ENCODE measurements around the gene RDX. TPM values are rescaled to one million over a fixed set of nuclear protein-coding genes. Genes with fewer than 3 reads are reported as not detected.

The RDX gene
- total and polyA plus RNA-seq, 7 experiments from 2014 or later = 6.9 to 63.6 (median 15.9) TPM

- intact Hi-C loops (cut with micrococcal nuclease) = no loop called here
- Mint-ChIP-seq H3K36me3 (peaks cover 0 to 22% (median 0%) of the 10 kb centered on the region in 5 donors), H3K27ac (no peak overlapping the region), H3K9me3 (peaks cover 0 to 4% (median 0%) of the 10 kb centered on the region in 11 donors), H3K27me3 (peaks cover 0 to 5% (median 0%) of the 10 kb centered on the region in 5 donors), H3K4me3 (no peak overlapping the region), H3K4me1 (peaks cover 0 to 29% (median 0%) of the 10 kb centered on the region in 7 donors)
- no peak overlapping the region for H3K4me3 ChIP-seq (ENCODE audit: low read length)
- no peaks in the 10 kb centered on the region for H3K36me3 ChIP-seq (ENCODE audit: control insufficient read depth in 2 of 3, insufficient read depth in 3 of 3, low read length in 3 of 3)
- H3K27ac ChIP-seq (ENCODE audit: low read depth, low read length) = no peak overlapping the region
- H3K4me1 ChIP-seq (ENCODE audit: control insufficient read depth in 2 of 2, insufficient read depth in 2 of 2, low read length in 2 of 2) = no peaks in the 10 kb centered on the region
- H3K9me3 ChIP-seq (ENCODE audit: control insufficient read depth in 2 of 3, low read length in 3 of 3) = no peaks in the 10 kb centered on the region
- ChIA-PET POLR2A (no interaction called here), CTCF (interaction anchor here (0.8 kb wide), 1 partner anchor 395 kb away, joined by 4 read pairs; no protein-coding TSS in a partner anchor)
- ATAC-seq = no peak
- H3K27me3 ChIP-seq (ENCODE audit: control insufficient read depth in 2 of 2, insufficient read depth in 2 of 2, low read length in 2 of 2) = no peaks in the 10 kb centered on the region
- no peak for DNase-seq
Observed at GRCh38 chr11:110336054-110336453, 39.6 kb upstream of the RDX start.

DNA sequence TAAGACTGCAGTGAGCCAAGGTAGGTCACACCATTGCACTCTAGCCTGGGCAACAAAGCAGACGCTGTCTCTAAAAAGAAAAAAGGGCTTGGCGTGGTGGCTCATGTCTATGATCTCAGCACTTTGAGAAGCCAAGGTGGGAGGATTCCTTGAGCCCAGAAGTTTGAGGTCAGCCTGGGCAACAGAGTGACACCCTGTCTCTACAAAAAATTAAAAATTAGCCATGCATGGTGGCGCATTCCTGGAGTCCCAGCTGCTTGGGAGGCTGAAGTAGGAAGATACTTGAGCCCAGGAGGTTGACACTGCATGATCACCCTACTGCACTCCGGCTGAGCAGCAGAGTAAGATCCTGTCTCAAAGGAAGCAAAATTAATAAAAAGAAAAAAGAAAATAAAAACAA, 38.9 kb upstream of the RDX start:
- H3K27ac ChIP-seq (ENCODE audit: low read depth, low read length) = no peak overlapping the region
- no peak overlapping the region for H3K27ac Mint-ChIP-seq
- peaks cover 0 to 5% (median 4%) of the 10 kb centered on the region in 11 donors for H3K9me3 Mint-ChIP-seq
- no peaks in the 10 kb centered on the region for H3K9me3 ChIP-seq (ENCODE audit: control insufficient read depth in 2 of 3, low read length in 3 of 3)
- intact Hi-C loops (cut with micrococcal nuclease) = no loop called here
- CTCF ChIA-PET = no interaction called here
- no peaks in the 10 kb centered on the region for H3K36me3 ChIP-seq (ENCODE audit: control insufficient read depth in 2 of 3, insufficient read depth in 3 of 3, low read length in 3 of 3)
- peaks cover 0 to 26% (median 0%) of the 10 kb centered on the region in 7 donors for H3K4me1 Mint-ChIP-seq
- H3K4me3 ChIP-seq (ENCODE audit: low read length) = no peak overlapping the region
- POLR2A ChIA-PET = no interaction called here
- no peaks in the 10 kb centered on the region for H3K27me3 ChIP-seq (ENCODE audit: control insufficient read depth in 2 of 2, insufficient read depth in 2 of 2, low read length in 2 of 2)
- no peaks in the 10 kb centered on the region for H3K4me1 ChIP-seq (ENCODE audit: control insufficient read depth in 2 of 2, insufficient read depth in 2 of 2, low read length in 2 of 2)
- peaks cover 0 to under 1% (median 0%) of the 10 kb centered on the region in 5 donors for H3K27me3 Mint-ChIP-seq
- peaks cover 0 to 25% (median 4%) of the 10 kb centered on the region in 5 donors for H3K36me3 Mint-ChIP-seq
- no peak overlapping the region for H3K4me3 Mint-ChIP-seq
- no peak for ATAC-seq
- no peak for DNase-seq

DNA sequence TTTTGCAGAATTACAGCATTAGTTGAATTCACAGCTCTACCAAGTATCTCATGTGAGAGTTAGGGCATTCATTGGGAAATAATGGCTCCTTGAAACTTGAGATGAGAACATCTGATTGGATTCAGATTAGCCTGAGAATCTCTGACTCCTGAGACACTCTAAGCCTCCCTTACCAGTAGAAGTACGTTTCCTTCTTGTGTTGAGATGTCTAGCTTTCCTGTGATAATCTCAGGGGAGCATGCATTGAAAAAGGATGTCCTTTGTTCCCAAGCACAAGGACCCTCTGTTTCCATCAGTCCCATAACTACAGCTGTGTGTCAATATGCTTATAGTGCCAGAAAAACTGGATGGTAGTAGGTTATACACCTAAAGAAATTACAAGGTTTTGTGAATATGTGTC, 35.2 kb upstream of the RDX start:
- CTCF ChIA-PET = no interaction called here
- Mint-ChIP-seq H3K27ac (no peak overlapping the region), H3K4me3 (no peak overlapping the region), H3K27me3 (peaks cover 0 to 9% (median 4%) of the 10 kb centered on the region in 5 donors), H3K4me1 (peaks cover 0 to 30% (median 12%) of the 10 kb centered on the region in 7 donors), H3K36me3 (peaks cover 0 to 34% (median 7%) of the 10 kb centered on the region in 5 donors), H3K9me3 (peaks cover 4 to 32% (median 13%) of the 10 kb centered on the region in 11 donors)
- ATAC-seq (no peak), DNase-seq (no peak)
- H3K9me3 ChIP-seq (ENCODE audit: control insufficient read depth in 2 of 3, low read length in 3 of 3) = no peaks in the 10 kb centered on the region
- intact Hi-C loops (cut with micrococcal nuclease) = no loop called here
- peaks cover 0 to 11% of the 10 kb centered on the region in 2 donors for H3K4me1 ChIP-seq (ENCODE audit: control insufficient read depth in 2 of 2, insufficient read depth in 2 of 2, low read length in 2 of 2)
- H3K27ac ChIP-seq (ENCODE audit: low read depth, low read length) = no peak overlapping the region
- POLR2A ChIA-PET = no interaction called here
- no peak overlapping the region for H3K4me3 ChIP-seq (ENCODE audit: low read length)
- no peaks in the 10 kb centered on the region for H3K36me3 ChIP-seq (ENCODE audit: control insufficient read depth in 2 of 3, insufficient read depth in 3 of 3, low read length in 3 of 3)
- no peaks in the 10 kb centered on the region for H3K27me3 ChIP-seq (ENCODE audit: control insufficient read depth in 2 of 2, insufficient read depth in 2 of 2, low read length in 2 of 2)

- ATAC-seq (no peak), DNase-seq (no peak)
- peak overlapping the region in 3 of 10 donors; percentile 43 to 90 (median 69) for H3K4me3 Mint-ChIP-seq
- Histone ChIP-seq H3K36me3 (ENCODE audit: control insufficient read depth in 2 of 3, insufficient read depth in 3 of 3, low read length in 3 of 3) (no peaks in the 10 kb centered on the region), H3K9me3 (ENCODE audit: control insufficient read depth in 2 of 3, low read length in 3 of 3) (no peaks in the 10 kb centered on the region), H3K4me1 (ENCODE audit: control insufficient read depth in 2 of 2, insufficient read depth in 2 of 2, low read length in 2 of 2) (peaks cover 0 to 11% of the 10 kb centered on the region in 2 donors), H3K27ac (ENCODE audit: low read depth, low read length) (no peak overlapping the region), H3K4me3 (ENCODE audit: low read length) (no peak overlapping the region), H3K27me3 (ENCODE audit: control insufficient read depth in 2 of 2, insufficient read depth in 2 of 2, low read length in 2 of 2) (no peaks in the 10 kb centered on the region)
- POLR2A ChIA-PET = no interaction called here
- H3K4me1 Mint-ChIP-seq = peaks cover 0 to 33% (median 12%) of the 10 kb centered on the region in 7 donors
- H3K9me3 Mint-ChIP-seq = peaks cover 4 to 32% (median 15%) of the 10 kb centered on the region in 11 donors
- CTCF ChIA-PET = no interaction called here
- H3K36me3 Mint-ChIP-seq = peaks cover 0 to 35% (median 7%) of the 10 kb centered on the region in 5 donors
- intact Hi-C loops (cut with micrococcal nuclease) = loop anchor here in 1 of 2 donors (2.0 to 5.0 kb wide), 2 partner anchors 33 to 43 kb away; partner anchors contain the start of gene RDX
- H3K27ac Mint-ChIP-seq = peak overlapping the region in 1 of 9 donors; percentile 98
- H3K27me3 Mint-ChIP-seq = peaks cover 0 to 18% (median 4%) of the 10 kb centered on the region in 5 donors
Observed at GRCh38 chr11:110329445-110329844, 33.0 kb upstream of the RDX start.

DNA sequence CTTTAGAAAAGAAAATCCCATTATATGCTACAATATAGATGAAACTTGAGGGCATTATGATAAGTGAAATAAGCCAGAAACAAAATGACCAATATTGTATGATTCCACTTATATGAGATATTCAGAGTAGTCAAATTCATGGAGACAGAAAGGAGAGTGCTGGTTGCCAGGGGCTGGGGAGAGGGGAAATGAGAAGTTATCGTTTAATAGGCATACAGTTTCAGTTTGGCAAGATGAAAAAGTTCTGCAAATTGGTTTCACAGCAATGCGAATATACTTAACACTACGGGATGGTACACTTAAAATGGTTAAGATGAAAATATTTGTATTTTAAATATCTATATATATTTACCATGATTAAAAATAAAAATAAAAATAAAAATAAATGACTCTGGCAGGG, 31.1 kb upstream of the RDX start:
- Histone ChIP-seq H3K27me3 (ENCODE audit: control insufficient read depth in 2 of 2, insufficient read depth in 2 of 2, low read length in 2 of 2) (no peaks in the 10 kb centered on the region), H3K4me3 (ENCODE audit: low read length) (no peak overlapping the region), H3K36me3 (ENCODE audit: control insufficient read depth in 2 of 3, insufficient read depth in 3 of 3, low read length in 3 of 3) (no peaks in the 10 kb centered on the region), H3K4me1 (ENCODE audit: control insufficient read depth in 2 of 2, insufficient read depth in 2 of 2, low read length in 2 of 2) (peaks cover 0 to 11% of the 10 kb centered on the region in 2 donors), H3K27ac (ENCODE audit: low read depth, low read length) (no peak overlapping the region), H3K9me3 (ENCODE audit: control insufficient read depth in 2 of 3, low read length in 3 of 3) (no peaks in the 10 kb centered on the region)
- peak overlapping the region in 8 of 10 donors; percentile 1 to 98 (median 22) for H3K4me3 Mint-ChIP-seq
- no peak for ATAC-seq
- peaks cover 0 to 30% (median 7%) of the 10 kb centered on the region in 5 donors for H3K36me3 Mint-ChIP-seq
- H3K27ac Mint-ChIP-seq = peak overlapping the region in 1 of 9 donors; percentile 98
- DNase-seq = no peak
- ChIA-PET POLR2A (no interaction called here), CTCF (interaction anchor here (0.7 kb wide), 2 partner anchors 35 to 1540 kb away, joined by 3 to 4 read pairs; no protein-coding TSS in a partner anchor)
- H3K9me3 Mint-ChIP-seq = peaks cover 4 to 32% (median 15%) of the 10 kb centered on the region in 11 donors
- peaks cover 0 to 18% (median 4%) of the 10 kb centered on the region in 5 donors for H3K27me3 Mint-ChIP-seq
- H3K4me1 Mint-ChIP-seq = peaks cover 0 to 33% (median 12%) of the 10 kb centered on the region in 7 donors
- intact Hi-C loops (cut with micrococcal nuclease) = loop anchor here in 1 of 2 donors (5.0 kb wide), 1 partner anchor 45 kb away; no protein-coding TSS in a partner anchor

- peaks cover 0 to 11% of the 10 kb centered on the region in 2 donors for H3K4me1 ChIP-seq (ENCODE audit: control insufficient read depth in 2 of 2, insufficient read depth in 2 of 2, low read length in 2 of 2)
- no peak overlapping the region for H3K27ac Mint-ChIP-seq
- H3K4me3 ChIP-seq (ENCODE audit: low read length) = no peak overlapping the region
- CTCF ChIA-PET = no interaction called here
- no peaks in the 10 kb centered on the region for H3K27me3 ChIP-seq (ENCODE audit: control insufficient read depth in 2 of 2, insufficient read depth in 2 of 2, low read length in 2 of 2)
- no peak overlapping the region for H3K27ac ChIP-seq (ENCODE audit: low read depth, low read length)
- H3K36me3 ChIP-seq (ENCODE audit: control insufficient read depth in 2 of 3, insufficient read depth in 3 of 3, low read length in 3 of 3) = no peaks in the 10 kb centered on the region
- H3K36me3 Mint-ChIP-seq = peaks cover 0 to 11% (median 0%) of the 10 kb centered on the region in 5 donors
- DNase-seq (no peak), ATAC-seq (no peak)
- POLR2A ChIA-PET = no interaction called here
- peaks cover 0 to 19% (median 11%) of the 10 kb centered on the region in 7 donors for H3K4me1 Mint-ChIP-seq
- H3K9me3 ChIP-seq (ENCODE audit: control insufficient read depth in 2 of 3, low read length in 3 of 3) = no peaks in the 10 kb centered on the region
- peaks cover 0 to 15% (median 0%) of the 10 kb centered on the region in 5 donors for H3K27me3 Mint-ChIP-seq
- no peak overlapping the region for H3K4me3 Mint-ChIP-seq
- H3K9me3 Mint-ChIP-seq = peaks cover 0 to 13% (median 6%) of the 10 kb centered on the region in 11 donors
- intact Hi-C loops (cut with micrococcal nuclease) = no loop called here
Observed at GRCh38 chr11:110323786-110324185, 27.4 kb upstream of the RDX start.

DNA sequence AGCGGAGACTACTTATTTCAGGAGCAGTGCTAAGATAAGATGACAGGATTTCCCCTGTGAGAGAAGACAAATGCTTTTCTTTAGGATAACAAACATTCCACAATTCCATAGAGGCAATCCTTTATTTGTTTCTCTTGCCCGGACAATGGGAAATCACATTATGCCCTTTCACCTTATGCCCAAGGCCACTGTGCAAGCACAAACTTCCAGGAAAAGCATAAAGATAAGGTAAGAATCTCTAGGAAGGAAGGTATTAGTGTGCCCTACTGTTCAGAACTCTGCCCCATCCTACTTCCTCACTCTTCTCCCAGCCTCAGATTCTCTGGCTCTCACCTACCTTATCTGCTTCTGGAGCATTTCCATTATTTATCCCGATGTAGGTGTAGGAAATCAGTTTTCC, 23.1 kb upstream of the RDX start:
- Mint-ChIP-seq H3K4me3 (no peak overlapping the region), H3K4me1 (no peaks in the 10 kb centered on the region), H3K36me3 (no peaks in the 10 kb centered on the region), H3K27ac (no peak overlapping the region), H3K9me3 (no peaks in the 10 kb centered on the region), H3K27me3 (peaks cover 0 to 2% (median 0%) of the 10 kb centered on the region in 5 donors)
- ATAC-seq = no peak
- H3K9me3 ChIP-seq (ENCODE audit: control insufficient read depth in 2 of 3, low read length in 3 of 3) = no peaks in the 10 kb centered on the region
- no peaks in the 10 kb centered on the region for H3K27me3 ChIP-seq (ENCODE audit: control insufficient read depth in 2 of 2, insufficient read depth in 2 of 2, low read length in 2 of 2)
- no peak overlapping the region for H3K27ac ChIP-seq (ENCODE audit: low read depth, low read length)
- no peak overlapping the region for H3K4me3 ChIP-seq (ENCODE audit: low read length)
- no peaks in the 10 kb centered on the region for H3K4me1 ChIP-seq (ENCODE audit: control insufficient read depth in 2 of 2, insufficient read depth in 2 of 2, low read length in 2 of 2)
- intact Hi-C loops (cut with micrococcal nuclease) = no loop called here
- CTCF ChIA-PET = no interaction called here
- POLR2A ChIA-PET = interaction anchor here (0.7 kb wide), 1 partner anchor 22 kb away, joined by 3 read pairs; no protein-coding TSS in a partner anchor
- no peaks in the 10 kb centered on the region for H3K36me3 ChIP-seq (ENCODE audit: control insufficient read depth in 2 of 3, insufficient read depth in 3 of 3, low read length in 3 of 3)
- DNase-seq = no peak

Measured in naive thymus-derived CD4-positive, alpha-beta T cell (primary cell).